Astrocyte (in vitro differentiated cells and primary cell): ENCODE results near the gene LRRC19.

Experiments
- CTCF ChIP-seq: IDR thresholded peaks from 2 replicates; pipeline ENCODE4 v1.5.1; 2011; ENCODE audit warnings: low read depth, mild to moderate bottlenecking, inconsistent platforms, low read length, moderate library complexity; ENCODE audit not compliant: insufficient read depth
- EZH2 ChIP-seq: IDR thresholded peaks from 2 replicates; pipeline ENCODE4 v1.6.1; 2012; ENCODE audit warnings: mild to moderate bottlenecking, low read length, inconsistent platforms; ENCODE audit not compliant: insufficient read depth

GRCh38 chr9:26983340-26983739, 22.1 kb downstream of the LRRC19 start:
- TF ChIP-seq CTCF (no peak), EZH2 (no peak)
